Measurements from ENCODE around the gene GATAD2B. TPM values are rescaled to one million over a fixed set of nuclear protein-coding genes. Genes with fewer than 3 reads are reported as not detected.

Gene GATAD2B
- total RNA-seq (2013), result 5.8 TPM
- 10 to 100 TPM in 1 of 3 donors, 1 to 10 TPM in 2; 1.1 to 11.0 (median 2.0) TPM for polyA plus RNA-seq
- 9.4 and 18.1 TPM in 2 replicates for polyA minus RNA-seq
- total RNA-seq, result 21.0 to 180 (median 29.0) reads per million in 11 experiments

DNA sequence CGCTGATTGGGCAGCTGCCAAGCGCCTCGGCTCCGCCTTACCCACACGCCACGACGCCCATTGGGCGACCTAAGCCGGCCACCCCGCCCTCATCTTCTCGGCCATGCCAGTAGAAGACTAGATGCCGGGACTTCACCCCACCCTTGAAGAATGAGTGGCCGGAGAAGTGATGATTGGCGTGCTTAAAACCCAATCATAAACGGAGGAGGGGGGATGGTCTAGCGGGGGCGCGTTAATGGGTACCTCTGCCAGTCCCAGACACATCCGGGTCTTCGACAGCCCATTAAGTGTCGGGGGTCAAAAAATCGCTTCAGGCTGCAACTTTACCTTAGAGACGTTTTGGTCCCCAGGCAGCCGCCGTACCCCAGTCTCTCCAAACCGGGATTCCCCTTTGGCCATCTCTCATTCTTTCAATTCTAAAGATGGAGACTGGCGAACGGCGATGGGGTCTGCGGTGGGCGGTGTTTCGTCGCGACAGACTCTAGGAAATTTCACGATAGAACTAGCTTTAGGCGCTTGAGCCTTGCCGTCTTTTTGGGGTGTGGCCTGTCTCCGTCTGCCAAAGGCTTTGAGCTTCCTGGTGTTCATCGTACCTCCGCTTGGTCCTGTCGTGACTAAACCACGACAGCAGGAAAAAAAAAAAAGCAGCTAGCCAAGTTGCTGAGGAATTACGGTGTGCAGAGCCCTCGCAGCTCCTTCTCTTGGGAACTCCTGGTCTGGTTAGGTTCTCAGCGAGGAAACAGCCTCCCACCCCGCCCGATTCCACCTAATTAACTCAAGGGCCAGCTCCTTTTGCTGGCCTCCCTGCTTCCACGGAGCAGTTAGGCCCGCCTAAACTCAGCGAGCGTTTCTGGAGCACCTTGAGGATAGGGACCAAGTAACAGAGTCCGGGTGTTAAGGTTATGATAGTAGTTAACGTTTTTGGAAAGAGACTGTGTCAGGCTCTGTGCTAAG, at the start of gene GATAD2B:
Gene GATAD2B, minus strand, starts transcription at position 1 of the 954 bp plus-strand sequence. CDS start 94,625 bp downstream, outside the sequence.
- peaks cover 31% of the 10 kb centered on the region for H4K20me1 ChIP-seq (ENCODE audit: insufficient read depth, low read length)
- H3K27ac ChIP-seq (ENCODE audit: low read depth in 1 of 2, low read length in 2 of 2), result peak within 1 kb of the TSS; percentile 87 to 93
- H3K4me2 ChIP-seq (replicated peaks; ENCODE audit: extremely low read depth, low read length, poor library complexity, severe bottlenecking), result peak within 1 kb of the TSS; percentile 79
- WGBS (ENCODE audit: insufficient coverage), result 0% methylated on average over 40 of the region's 53 CpGs
- H3K9me3 ChIP-seq (replicated peaks in 1 of 2; ENCODE audit: control insufficient read depth in 1 of 2, insufficient read depth in 1 of 2, low read length in 2 of 2), result no peaks in the 10 kb centered on the region
- no peaks in the 10 kb centered on the region for H3K27me3 ChIP-seq (ENCODE audit: control insufficient read depth in 2 of 2, insufficient read depth in 2 of 2, low read length in 2 of 2)
- Mint-ChIP-seq H3K36me3 (peaks cover 11 to 18% of the 10 kb centered on the region in 2 donors), H3K9me3 (no peaks in the 10 kb centered on the region), H3K4me1 (peaks cover 38% of the 10 kb centered on the region), H3K27ac (peak within 1 kb of the TSS; percentile 90 to 97 (median 95)), H3K4me3 (peak within 1 kb of the TSS; percentile 95), H3K27me3 (ENCODE audit: low read depth in 3 of 3) (peaks cover 0 to 3% (median 0%) of the 10 kb centered on the region in 3 donors)
- peaks cover 0 to 11% of the 10 kb centered on the region in 2 donors for H3K36me3 ChIP-seq (replicated peaks in 1 of 2; ENCODE audit: control insufficient read depth in 1 of 2, insufficient read depth in 2 of 2, low read length in 2 of 2)
- DNase-seq, result peak; percentile 99 to 100 (median 100)
- H3K4me3 ChIP-seq (replicated peaks in 1 of 3; ENCODE audit: low read depth in 2 of 3, low read length in 3 of 3), result peak within 1 kb of the TSS; percentile 80 to 89 (median 83)
- intact Hi-C loops (cut with micrococcal nuclease), result loop anchor here (2.0 to 5.0 kb wide), 4 partner anchors 22 to 116 kb away; partner anchors contain the start of genes CRTC2 (in 1 of the 2) and RAB13 (in 1 of the 2)
- H2AFZ ChIP-seq (ENCODE audit: insufficient read depth, low read depth, low read length, poor library complexity, severe bottlenecking), result peak within 1 kb of the TSS; percentile 87
- peaks cover 31 to 39% of the 10 kb centered on the region in 2 donors for H3K4me1 ChIP-seq (ENCODE audit: control insufficient read depth in 1 of 2, insufficient read depth in 2 of 2, low read length in 2 of 2)
- H3K79me2 ChIP-seq (ENCODE audit: insufficient read depth, low read length), result peaks cover 44% of the 10 kb centered on the region
- TF ChIP-seq CTCF (IDR thresholded peaks at IDR 0.05), result no peak
- H3K9ac ChIP-seq (ENCODE audit: insufficient read depth, low read length, poor library complexity, severe bottlenecking), result peak within 1 kb of the TSS; percentile 69

DNA sequence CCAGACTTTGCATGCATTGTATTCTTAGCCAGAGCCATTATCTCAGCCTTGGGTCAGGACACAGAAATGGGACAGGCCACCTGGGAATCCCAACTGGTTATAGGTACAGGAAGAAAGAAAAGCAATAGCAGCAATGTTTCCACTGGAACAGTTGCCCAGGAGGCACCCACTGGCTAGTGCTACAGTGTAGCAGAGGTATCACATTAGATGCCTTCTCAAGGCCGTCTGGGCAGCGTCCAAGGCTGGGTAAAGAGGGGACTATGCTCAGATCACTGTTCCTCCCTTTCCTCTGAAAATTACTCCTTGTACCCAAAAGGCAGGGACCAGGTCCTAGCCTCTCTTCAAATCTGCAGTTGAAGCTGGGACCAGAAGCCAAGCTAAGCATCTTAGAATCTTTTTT, 47.6 kb upstream of the GATAD2B start:
- Histone ChIP-seq H2AFZ (ENCODE audit: insufficient read depth, low read depth, low read length, poor library complexity, severe bottlenecking) (no peak overlapping the region), H3K27me3 (ENCODE audit: control insufficient read depth in 2 of 2, insufficient read depth in 2 of 2, low read length in 2 of 2) (no peaks in the 10 kb centered on the region), H3K4me1 (ENCODE audit: control insufficient read depth in 1 of 2, insufficient read depth in 2 of 2, low read length in 2 of 2) (peaks cover 24 to 35% of the 10 kb centered on the region in 2 donors), H3K4me3 (replicated peaks in 1 of 3; ENCODE audit: low read depth in 2 of 3, low read length in 3 of 3) (no peak overlapping the region), H3K4me2 (replicated peaks; ENCODE audit: extremely low read depth, low read length, poor library complexity, severe bottlenecking) (no peak overlapping the region), H3K9me3 (replicated peaks in 1 of 2; ENCODE audit: control insufficient read depth in 1 of 2, insufficient read depth in 1 of 2, low read length in 2 of 2) (no peaks in the 10 kb centered on the region), H3K27ac (ENCODE audit: low read depth in 1 of 2, low read length in 2 of 2) (no peak overlapping the region), H3K9ac (ENCODE audit: insufficient read depth, low read length, poor library complexity, severe bottlenecking) (no peak overlapping the region), H4K20me1 (ENCODE audit: insufficient read depth, low read length) (peaks cover under 1% of the 10 kb centered on the region), H3K36me3 (replicated peaks in 1 of 2; ENCODE audit: control insufficient read depth in 1 of 2, insufficient read depth in 2 of 2, low read length in 2 of 2) (peaks cover 17 to 25% of the 10 kb centered on the region in 2 donors), H3K79me2 (ENCODE audit: insufficient read depth, low read length) (peaks cover 22% of the 10 kb centered on the region)
- TF ChIP-seq CTCF (IDR thresholded peaks at IDR 0.05), result no peak
- Mint-ChIP-seq H3K27ac (no peak overlapping the region), H3K4me3 (no peak overlapping the region), H3K4me1 (peaks cover 56% of the 10 kb centered on the region), H3K27me3 (ENCODE audit: low read depth in 3 of 3) (peaks cover 2 to 4% (median 2%) of the 10 kb centered on the region in 3 donors), H3K36me3 (peaks cover 18 to 23% of the 10 kb centered on the region in 2 donors), H3K9me3 (no peaks in the 10 kb centered on the region)
- no peak for DNase-seq
- intact Hi-C loops (cut with micrococcal nuclease), result no loop called here
- no CpG with 5 or more reads among the region's 2 CpGs for WGBS (ENCODE audit: insufficient coverage)

Measured in CD14-positive monocyte (primary cell).